Glomerular endothelial cell (primary cell): ENCODE measurements around the gene LTB4R2. TPM values are rescaled to one million over a fixed set of nuclear protein-coding genes. Genes with fewer than 3 reads are reported as not detected.

Source experiments
- DNase-seq: peaks from one replicate; pipeline ENCODE4 v3.0.0-alpha.2; 2011; ENCODE audit warnings: low read depth, low spot score; ENCODE audit errors: extremely low read depth
- total RNA-seq: library from RNA; depleted of rRNA; stranded (reverse); fragments of >200 nt; gene quantifications from 2 replicates; pipeline ENCODE4 v1.2.3, GENCODE V29; 2015

LTB4R2 gene
- total RNA-seq, 1 donor from 2014 or later: 8.4 TPM

GRCh38 chr14:24277071-24277470 lies 32.9 kb upstream of the LTB4R2 start:
- no peak for DNase-seq

GRCh38 chr14:24277606-24278321 lies 32.2 kb upstream of the LTB4R2 start:
- no peak for DNase-seq

- DNase-seq: no peak
Observed at GRCh38 chr14:24278424-24278823, 31.5 kb upstream of the LTB4R2 start.

GRCh38 chr14:24279301-24280186 lies 30.4 kb upstream of the LTB4R2 start:
- DNase-seq: no peak

- no peak for DNase-seq
Observed at GRCh38 chr14:24280797-24281460, 29.0 kb upstream of the LTB4R2 start.

GRCh38 chr14:24281636-24282035 lies 28.3 kb upstream of the LTB4R2 start:
- no peak for DNase-seq

GRCh38 chr14:24282736-24283135 lies 27.2 kb upstream of the LTB4R2 start:
- DNase-seq: no peak

- no peak for DNase-seq
Observed at GRCh38 chr14:24283796-24284460, 26.0 kb upstream of the LTB4R2 start.

GRCh38 chr14:24284501-24285035 lies 25.4 kb upstream of the LTB4R2 start:
- DNase-seq: no peak

- no peak for DNase-seq
Observed at GRCh38 chr14:24285351-24285750, 24.6 kb upstream of the LTB4R2 start.

- no peak for DNase-seq
Observed at GRCh38 chr14:24286996-24287395, 22.9 kb upstream of the LTB4R2 start.

GRCh38 chr14:24289649-24290280 lies 20.2 kb upstream of the LTB4R2 start:
- no peak for DNase-seq

- DNase-seq: no peak
Observed at GRCh38 chr14:24290746-24291145, 19.2 kb upstream of the LTB4R2 start.

- DNase-seq: no peak
Observed at GRCh38 chr14:24291446-24292117, 18.4 kb upstream of the LTB4R2 start.

GRCh38 chr14:24292118-24292807 lies 17.7 kb upstream of the LTB4R2 start:
- DNase-seq: no peak

- DNase-seq: no peak
Observed at GRCh38 chr14:24293525-24293924, 16.4 kb upstream of the LTB4R2 start.

GRCh38 chr14:24296341-24297157 lies 13.4 kb upstream of the LTB4R2 start:
- DNase-seq: peak; percentile 87
